ENCODE measurements around the gene TMLHE.

GRCh38 chrX:155592981-155593380, 19.8 kb downstream of the TMLHE start:
- TF ChIP-seq CTCF (IDR thresholded peaks at IDR 0.05) (no peak), POLR2A (IDR thresholded peaks at IDR 0.05) (no peak)

All from testis (tissue), 2 donors.